Measurements from ENCODE around the gene RPTOR.

DNA sequence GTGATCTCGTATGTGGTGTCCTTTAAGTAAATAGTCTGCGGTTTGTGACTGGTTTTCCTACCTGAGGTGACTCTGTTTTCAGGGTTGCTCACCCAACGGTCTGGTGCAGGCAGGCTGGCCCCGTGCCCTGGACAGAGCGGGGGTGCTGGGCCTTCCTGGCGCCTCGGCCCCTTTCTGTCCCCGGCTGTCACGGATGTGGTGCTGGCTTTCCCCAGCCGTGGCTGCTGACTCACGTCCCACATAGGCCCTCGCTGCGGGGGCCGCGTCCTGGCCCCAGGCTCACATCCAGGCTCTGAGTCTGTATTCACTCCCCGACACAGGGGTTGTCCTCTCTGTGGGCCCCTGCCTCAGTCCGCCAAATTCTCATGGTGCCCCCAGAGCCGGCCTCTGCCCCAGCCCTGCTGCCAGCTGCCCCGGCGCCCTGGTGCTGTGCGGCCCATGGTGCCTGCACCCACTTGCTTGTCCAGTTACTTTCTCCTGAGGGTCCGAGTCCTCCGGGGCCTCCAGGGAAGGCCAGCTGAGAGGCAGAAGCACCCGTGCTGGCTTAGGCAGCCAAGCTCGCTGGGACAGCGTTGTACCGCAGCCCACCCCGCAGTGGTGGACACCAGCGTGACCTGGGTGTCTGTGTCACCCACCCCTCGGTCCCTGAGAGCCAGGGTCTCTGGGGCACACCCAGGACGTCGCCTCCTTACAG is 452.9 kb downstream of the RPTOR start:
- TF ChIP-seq EZH2 (IDR thresholded peaks at IDR 0.05; ENCODE audit: insufficient read depth, low read length) = no peak
- TF ChIP-seq, protein P1, sequence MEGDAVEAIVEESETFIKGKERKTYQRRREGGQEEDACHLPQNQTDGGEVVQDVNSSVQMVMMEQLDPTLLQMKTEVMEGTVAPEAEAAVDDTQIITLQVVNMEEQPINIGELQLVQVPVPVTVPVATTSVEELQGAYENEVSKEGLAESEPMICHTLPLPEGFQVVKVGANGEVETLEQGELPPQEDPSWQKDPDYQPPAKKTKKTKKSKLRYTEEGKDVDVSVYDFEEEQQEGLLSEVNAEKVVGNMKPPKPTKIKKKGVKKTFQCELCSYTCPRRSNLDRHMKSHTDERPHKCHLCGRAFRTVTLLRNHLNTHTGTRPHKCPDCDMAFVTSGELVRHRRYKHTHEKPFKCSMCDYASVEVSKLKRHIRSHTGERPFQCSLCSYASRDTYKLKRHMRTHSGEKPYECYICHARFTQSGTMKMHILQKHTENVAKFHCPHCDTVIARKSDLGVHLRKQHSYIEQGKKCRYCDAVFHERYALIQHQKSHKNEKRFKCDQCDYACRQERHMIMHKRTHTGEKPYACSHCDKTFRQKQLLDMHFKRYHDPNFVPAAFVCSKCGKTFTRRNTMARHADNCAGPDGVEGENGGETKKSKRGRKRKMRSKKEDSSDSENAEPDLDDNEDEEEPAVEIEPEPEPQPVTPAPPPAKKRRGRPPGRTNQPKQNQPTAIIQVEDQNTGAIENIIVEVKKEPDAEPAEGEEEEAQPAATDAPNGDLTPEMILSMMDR (IDR thresholded peaks at IDR 0.05; ENCODE audit: insufficient read depth, low read depth, low read length) = no peak
